Stimulated activated naive B cell treated with anti-CD40 and anti-IgM and Interleukin-4, amounts not matched to agents 10 μg/mL and 1 μg/mL and 100 μg/mL, for 72 hours (primary cell): Measurements from ENCODE around the gene B3GAT1.
"Not testable (repeated sequence)": the region's sequence is repeated elsewhere in the genome, so short reads cannot be mapped to it uniquely, and the experiment has no call there.

Experiments
- ATAC-seq, 2 donors: fragments of 150-1000 bp; cut with Tn5 transposase; replicated peaks; 2 replicates each; pipeline ENCODE4 v1.10.0; 2021; ENCODE audit warnings: moderate library complexity in 1 of 2
- DNase-seq: peaks from one replicate; pipeline ENCODE4 v3.0.0; 2021
- H3K27ac Mint-ChIP-seq: one replicate; pipeline ENCODE4 v1.8.0; 2022; ENCODE audit warnings: mild to moderate bottlenecking, mixed read lengths
- H3K27me3 Mint-ChIP-seq, 2 donors: one replicate each; pipeline ENCODE4 v1.8.0; 2022; ENCODE audit warnings: mixed read lengths in 2 of 2
- H3K36me3 Mint-ChIP-seq, 2 donors: one replicate each; pipeline ENCODE4 v1.8.0; 2022; ENCODE audit warnings: mixed read lengths in 2 of 2, mild to moderate bottlenecking in 1 of 2
- H3K4me1 Mint-ChIP-seq, 2 donors: one replicate each; pipeline ENCODE4 v1.8.0; 2022; ENCODE audit warnings: mixed read lengths in 2 of 2, mild to moderate bottlenecking in 1 of 2
- H3K4me3 Mint-ChIP-seq, 2 donors: one replicate each; pipeline ENCODE4 v1.8.0; 2022; ENCODE audit warnings: mild to moderate bottlenecking in 2 of 2, mixed read lengths in 2 of 2, moderate library complexity in 1 of 2
- H3K9me3 Mint-ChIP-seq, 2 donors: one replicate each; pipeline ENCODE4 v1.8.0; 2022; ENCODE audit warnings: mixed read lengths in 2 of 2, mild to moderate bottlenecking in 1 of 2

The B3GAT1 gene

DNA sequence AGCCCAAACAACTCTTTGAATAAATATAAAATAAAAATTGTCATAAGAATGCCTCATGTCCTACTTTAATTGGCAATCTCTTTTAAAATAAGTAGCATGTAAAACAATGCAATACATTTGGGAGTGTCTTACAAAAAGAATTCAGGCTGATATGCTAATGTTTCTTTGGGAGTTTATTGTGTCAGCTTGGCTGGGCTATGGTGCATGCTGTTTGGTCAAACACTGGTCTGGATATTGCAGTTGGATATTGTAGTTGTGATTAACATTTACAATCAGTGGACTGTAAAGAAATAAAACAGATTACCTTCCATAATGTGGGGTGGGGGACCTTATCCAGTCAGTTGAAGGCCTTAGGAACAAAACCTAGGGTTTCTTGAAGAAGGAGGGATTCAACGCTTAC lies 37.0 kb upstream of the B3GAT1 start:
- Mint-ChIP-seq H3K4me3 (no peak overlapping the region), H3K27me3 (no peaks in the 10 kb centered on the region), H3K27ac (no peak overlapping the region), H3K4me1 (no peaks in the 10 kb centered on the region), H3K36me3 (no peaks in the 10 kb centered on the region), H3K9me3 (peaks cover 5 to 6% of the 10 kb centered on the region in 2 donors)
- DNase-seq, result no peak
- no peak for ATAC-seq

GRCh38 chr11:134447696-134448095 lies 35.7 kb upstream of the B3GAT1 start:
- no peaks in the 10 kb centered on the region for H3K4me1 Mint-ChIP-seq
- H3K9me3 Mint-ChIP-seq, result peaks cover 10 to 11% of the 10 kb centered on the region in 2 donors
- H3K4me3 Mint-ChIP-seq, result no peak overlapping the region
- no peak for DNase-seq
- H3K27me3 Mint-ChIP-seq, result peaks cover 0 to 2% of the 10 kb centered on the region in 2 donors
- no peaks in the 10 kb centered on the region for H3K36me3 Mint-ChIP-seq
- no peak overlapping the region for H3K27ac Mint-ChIP-seq
- ATAC-seq, result no peak

GRCh38 chr11:134445601-134446325 lies 33.7 kb upstream of the B3GAT1 start:
- Mint-ChIP-seq H3K27me3 (peaks cover 0 to 4% of the 10 kb centered on the region in 2 donors), H3K27ac (no peak overlapping the region), H3K9me3 (peaks cover 10 to 11% of the 10 kb centered on the region in 2 donors), H3K4me3 (no peak overlapping the region), H3K36me3 (no peaks in the 10 kb centered on the region), H3K4me1 (no peaks in the 10 kb centered on the region)
- ATAC-seq (no peak), DNase-seq (no peak)

DNA sequence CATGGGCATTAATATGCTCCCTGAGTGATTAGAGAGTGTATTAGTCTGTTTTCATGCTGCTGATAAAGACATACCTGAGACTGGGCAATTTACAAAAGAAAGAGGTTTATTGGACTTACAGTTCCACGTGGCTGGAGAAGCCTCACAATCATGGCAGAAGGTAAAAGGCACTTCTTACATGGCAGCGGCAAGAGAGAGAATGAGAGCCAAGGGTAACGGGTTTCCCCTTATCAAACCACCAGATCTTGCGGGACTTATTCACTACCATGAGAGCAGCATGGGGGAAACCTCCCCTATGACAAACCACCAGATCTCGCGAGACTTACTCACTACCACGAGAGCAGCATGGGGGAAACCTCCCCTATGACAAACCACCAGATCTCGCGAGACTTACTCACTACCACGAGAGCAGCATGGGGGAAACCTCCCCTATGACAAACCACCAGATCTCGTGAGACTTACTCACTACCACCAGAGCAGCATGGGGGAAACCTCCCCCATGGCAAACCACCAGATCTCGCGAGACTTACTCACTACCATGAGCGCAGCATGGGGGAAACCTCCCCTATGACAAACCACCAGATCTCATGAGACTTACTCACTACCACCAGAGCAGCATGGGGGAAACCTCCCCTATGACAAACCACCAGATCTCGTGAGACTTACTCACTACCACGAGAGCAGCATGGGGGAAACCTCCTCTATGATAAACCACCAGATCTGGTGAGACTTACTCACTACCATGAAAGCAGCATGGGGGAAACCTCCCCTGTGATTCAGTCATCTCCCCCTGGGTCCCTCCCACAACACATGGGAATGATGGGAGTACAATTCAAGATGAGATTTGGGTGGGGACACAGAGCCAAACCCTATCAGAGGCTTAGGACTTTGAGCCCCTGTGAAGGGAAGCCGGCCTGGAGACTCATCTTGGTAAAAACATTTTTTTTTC lies 32.4 kb upstream of the B3GAT1 start:
- not testable (repeated sequence) for H3K27me3 Mint-ChIP-seq, ATAC-seq, H3K36me3 Mint-ChIP-seq, H3K4me1 Mint-ChIP-seq, DNase-seq, H3K4me3 Mint-ChIP-seq
- peak overlapping the region; percentile 25 for H3K27ac Mint-ChIP-seq
- H3K9me3 Mint-ChIP-seq, result peaks cover 12 to 14% of the 10 kb centered on the region in 2 donors

- H3K4me1 Mint-ChIP-seq, result no peaks in the 10 kb centered on the region
- H3K9me3 Mint-ChIP-seq, result peaks cover 12 to 14% of the 10 kb centered on the region in 2 donors
- H3K27me3 Mint-ChIP-seq, result peaks cover 2 to 4% of the 10 kb centered on the region in 2 donors
- no peak overlapping the region for H3K27ac Mint-ChIP-seq
- no peak for ATAC-seq
- no peak for DNase-seq
- H3K36me3 Mint-ChIP-seq, result no peaks in the 10 kb centered on the region
- no peak overlapping the region for H3K4me3 Mint-ChIP-seq
These were observed 31.2 kb upstream of the B3GAT1 start for GRCh38 chr11:134443246-134443645.

DNA sequence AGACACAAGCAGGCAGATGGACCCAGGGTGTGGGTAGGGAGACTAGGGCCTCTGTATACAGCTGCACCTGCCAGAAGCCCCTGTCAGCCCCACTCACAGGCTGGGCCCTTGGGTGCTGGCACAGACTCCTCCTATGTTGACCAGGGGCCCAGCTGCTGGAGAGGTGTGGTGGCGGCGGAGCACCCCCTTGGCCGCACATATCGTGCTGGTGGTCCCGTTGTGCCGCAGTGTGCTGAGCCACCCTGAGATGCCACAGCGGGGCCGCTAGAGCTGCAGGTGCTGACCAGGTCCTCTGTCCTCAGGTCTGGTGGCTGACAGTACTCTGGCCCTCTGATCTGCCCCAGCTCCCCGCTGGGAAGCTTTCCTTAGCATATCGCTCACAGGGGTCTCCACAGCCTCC lies 30.2 kb upstream of the B3GAT1 start:
- Mint-ChIP-seq H3K9me3 (peaks cover 12 to 14% of the 10 kb centered on the region in 2 donors), H3K36me3 (no peaks in the 10 kb centered on the region), H3K27me3 (peaks cover 4 to 5% of the 10 kb centered on the region in 2 donors), H3K4me3 (no peak overlapping the region), H3K27ac (no peak overlapping the region), H3K4me1 (no peaks in the 10 kb centered on the region)
- ATAC-seq (no peak), DNase-seq (no peak)

GRCh38 chr11:134441706-134442105 lies 29.7 kb upstream of the B3GAT1 start:
- Mint-ChIP-seq H3K27ac (no peak overlapping the region), H3K9me3 (peaks cover 12 to 14% of the 10 kb centered on the region in 2 donors), H3K36me3 (no peaks in the 10 kb centered on the region), H3K4me1 (no peaks in the 10 kb centered on the region), H3K4me3 (no peak overlapping the region), H3K27me3 (peaks cover 4 to 8% of the 10 kb centered on the region in 2 donors)
- DNase-seq (no peak), ATAC-seq (no peak)

DNA sequence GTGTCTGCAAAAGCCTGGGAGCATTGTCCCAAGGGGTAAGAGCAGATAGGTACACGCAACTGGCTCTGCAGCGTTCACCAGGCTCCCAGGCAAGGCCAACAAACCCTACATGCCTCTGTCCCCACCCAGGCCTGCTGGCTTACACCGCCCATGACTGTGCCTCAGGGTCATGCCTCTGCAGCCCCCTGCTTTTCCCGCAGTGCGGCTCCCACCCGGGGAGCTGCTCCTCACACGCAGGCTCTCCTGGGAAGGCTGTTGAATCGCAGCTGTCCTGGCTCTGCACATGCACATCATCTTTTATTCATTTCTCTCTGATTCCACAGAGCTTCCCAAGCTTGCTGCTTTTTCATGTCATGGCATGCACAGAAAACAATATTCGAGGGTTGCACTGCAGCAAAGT lies 29.2 kb upstream of the B3GAT1 start:
- H3K4me3 Mint-ChIP-seq, result no peak overlapping the region
- H3K36me3 Mint-ChIP-seq, result no peaks in the 10 kb centered on the region
- DNase-seq, result no peak
- H3K4me1 Mint-ChIP-seq, result no peaks in the 10 kb centered on the region
- peaks cover 4 to 8% of the 10 kb centered on the region in 2 donors for H3K27me3 Mint-ChIP-seq
- peaks cover 12 to 14% of the 10 kb centered on the region in 2 donors for H3K9me3 Mint-ChIP-seq
- H3K27ac Mint-ChIP-seq, result no peak overlapping the region
- ATAC-seq, result no peak

DNA sequence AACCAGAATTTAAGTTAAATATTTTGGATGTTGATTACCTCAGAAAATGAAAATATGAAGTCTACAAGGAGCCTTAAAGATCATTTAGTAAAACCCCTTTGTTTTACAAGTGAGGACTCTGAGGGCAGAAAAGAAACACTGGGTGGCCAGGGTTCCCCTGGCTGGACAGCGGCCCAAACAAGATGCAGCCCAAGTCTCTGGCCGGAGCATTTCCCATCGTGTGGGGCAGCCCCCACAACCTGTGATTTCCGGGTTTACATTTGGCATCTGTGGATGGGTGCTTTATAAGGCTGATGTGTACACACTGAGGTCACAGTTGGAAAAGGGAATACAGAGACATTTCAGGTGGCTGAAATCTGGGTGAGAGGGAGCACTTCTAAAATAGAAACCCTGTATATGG lies 28.8 kb upstream of the B3GAT1 start:
- Mint-ChIP-seq H3K36me3 (no peaks in the 10 kb centered on the region), H3K27me3 (peaks cover 4 to 8% of the 10 kb centered on the region in 2 donors), H3K4me3 (no peak overlapping the region), H3K27ac (no peak overlapping the region), H3K9me3 (peaks cover 12 to 14% of the 10 kb centered on the region in 2 donors), H3K4me1 (no peaks in the 10 kb centered on the region)
- DNase-seq (no peak), ATAC-seq (no peak)

DNA sequence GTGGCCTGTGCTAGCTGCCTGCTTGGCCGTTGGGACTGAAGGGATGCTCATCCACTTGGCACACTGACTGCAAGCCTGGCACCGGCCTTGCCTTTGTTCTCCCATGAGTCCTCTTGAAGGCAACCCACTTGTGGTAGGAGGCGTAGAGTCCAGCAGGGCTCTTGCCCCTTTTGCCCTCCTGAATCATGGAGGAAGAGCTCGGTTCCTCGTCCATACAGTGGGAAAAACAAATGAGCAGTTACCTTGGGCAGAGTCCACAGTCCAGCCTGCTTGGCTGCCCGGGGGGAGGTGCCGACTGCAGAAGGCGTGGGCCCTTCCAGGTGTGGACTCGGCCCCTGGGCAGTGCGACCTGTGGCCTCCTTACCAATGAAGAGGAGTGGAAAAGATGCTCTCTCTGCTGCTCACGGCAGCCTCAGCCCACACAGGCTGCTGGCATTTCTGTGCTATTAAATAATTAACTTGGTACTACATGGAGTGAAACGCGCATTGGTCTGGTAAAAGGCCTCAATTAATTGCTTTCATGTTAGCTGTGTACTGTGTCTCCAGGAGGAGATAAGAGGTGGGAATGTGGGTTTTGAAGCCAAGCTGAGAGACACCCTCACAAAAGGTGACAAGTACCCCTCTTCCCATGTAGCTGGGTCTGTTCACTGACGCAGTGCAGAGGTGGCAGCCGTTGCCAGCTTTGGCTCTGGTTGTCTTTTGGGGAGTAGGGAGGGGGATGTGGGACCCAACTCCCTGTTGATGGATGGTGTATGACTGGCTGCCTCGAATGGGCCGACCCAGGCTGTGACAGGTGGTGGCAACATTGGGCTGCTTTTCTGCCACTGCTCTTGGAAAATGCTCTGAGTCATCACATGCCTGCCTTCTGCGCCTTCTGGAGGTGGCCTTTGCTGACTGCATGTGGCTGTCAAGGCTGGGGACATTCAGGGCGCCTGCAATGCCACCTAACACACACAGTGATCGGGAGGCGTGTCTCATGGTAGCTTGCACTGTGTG lies 26.8 kb upstream of the B3GAT1 start:
- no peak overlapping the region for H3K4me3 Mint-ChIP-seq
- peaks cover 4 to 6% of the 10 kb centered on the region in 2 donors for H3K9me3 Mint-ChIP-seq
- H3K36me3 Mint-ChIP-seq, result no peaks in the 10 kb centered on the region
- H3K27ac Mint-ChIP-seq, result no peak overlapping the region
- no peaks in the 10 kb centered on the region for H3K4me1 Mint-ChIP-seq
- ATAC-seq (no peak), DNase-seq (no peak)
- H3K27me3 Mint-ChIP-seq, result peaks cover 4 to 8% of the 10 kb centered on the region in 2 donors

DNA sequence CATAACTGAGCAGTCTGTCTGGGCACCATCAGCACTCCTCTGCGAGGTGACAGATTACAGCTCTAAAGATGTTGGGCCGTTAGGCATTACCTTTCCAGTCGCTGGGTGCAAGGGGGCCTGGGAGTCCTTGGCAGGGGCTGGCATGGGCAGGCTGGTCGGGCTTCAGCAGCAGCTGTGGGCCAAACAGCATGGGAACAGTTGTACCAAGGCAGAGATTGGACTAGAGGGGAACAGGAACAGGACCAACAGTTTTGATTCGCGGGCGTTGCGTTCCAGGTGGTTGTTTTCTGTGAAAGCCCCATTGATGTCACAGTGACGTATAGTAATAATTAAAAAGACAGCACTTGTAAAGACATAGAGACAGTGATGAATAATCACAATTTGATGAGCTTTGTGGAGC lies 25.8 kb upstream of the B3GAT1 start:
- H3K9me3 Mint-ChIP-seq, result peaks cover 2 to 3% of the 10 kb centered on the region in 2 donors
- no peaks in the 10 kb centered on the region for H3K36me3 Mint-ChIP-seq
- no peak overlapping the region for H3K4me3 Mint-ChIP-seq
- H3K27ac Mint-ChIP-seq, result no peak overlapping the region
- H3K27me3 Mint-ChIP-seq, result peaks cover 4 to 8% of the 10 kb centered on the region in 2 donors
- ATAC-seq (no peak), DNase-seq (no peak)
- no peaks in the 10 kb centered on the region for H3K4me1 Mint-ChIP-seq

DNA sequence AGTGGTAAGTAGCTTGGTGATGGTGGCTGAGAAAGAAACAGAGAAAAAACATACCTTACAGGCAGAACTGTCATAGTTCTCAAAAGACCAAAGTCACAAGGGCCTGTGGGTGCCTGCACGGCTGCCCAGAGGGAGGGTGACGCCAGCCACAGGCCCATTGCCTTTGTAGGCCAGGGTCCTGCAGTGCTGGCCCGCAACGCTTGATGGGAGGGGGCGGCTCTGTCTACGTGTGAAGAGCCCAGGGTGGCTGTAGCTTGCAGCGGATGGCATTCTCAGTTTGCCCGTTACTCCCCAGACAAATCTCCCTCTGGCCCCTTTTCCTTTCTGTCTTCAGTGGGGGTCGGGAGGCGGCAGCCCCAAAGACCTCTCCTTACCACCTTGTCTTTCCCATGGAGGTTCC lies 24.7 kb upstream of the B3GAT1 start:
- Mint-ChIP-seq H3K9me3 (peaks cover 2 to 3% of the 10 kb centered on the region in 2 donors), H3K27ac (no peak overlapping the region), H3K4me1 (no peaks in the 10 kb centered on the region), H3K27me3 (peaks cover 5 to 8% of the 10 kb centered on the region in 2 donors), H3K4me3 (no peak overlapping the region), H3K36me3 (no peaks in the 10 kb centered on the region)
- ATAC-seq, result no peak
- no peak for DNase-seq

GRCh38 chr11:134433806-134434205 lies 21.8 kb upstream of the B3GAT1 start:
- Mint-ChIP-seq H3K36me3 (no peaks in the 10 kb centered on the region), H3K9me3 (no peaks in the 10 kb centered on the region), H3K4me3 (no peak overlapping the region), H3K4me1 (no peaks in the 10 kb centered on the region), H3K27ac (no peak overlapping the region), H3K27me3 (peaks cover 18 to 22% of the 10 kb centered on the region in 2 donors)
- no peak for ATAC-seq
- no peak for DNase-seq

GRCh38 chr11:134433251-134433650 lies 21.2 kb upstream of the B3GAT1 start:
- Mint-ChIP-seq H3K4me3 (no peak overlapping the region), H3K27ac (no peak overlapping the region), H3K36me3 (no peaks in the 10 kb centered on the region), H3K4me1 (no peaks in the 10 kb centered on the region), H3K9me3 (no peaks in the 10 kb centered on the region), H3K27me3 (peaks cover 20 to 25% of the 10 kb centered on the region in 2 donors)
- DNase-seq, result no peak
- ATAC-seq, result no peak
